Activated B cell treated with CpG ODN at 0.5 μM for 24 hours (primary cell): ENCODE data around the gene PAPLN. TPM values are rescaled to one million over a fixed set of nuclear protein-coding genes. Genes with fewer than 3 reads are reported as not detected.
A peak's percentile ranks its signal among the peaks of the same experiment; 100 is the strongest.

Experiments
- ATAC-seq: fragments of 200-7000 bp; cut with Tn5 transposase; one replicate; pipeline ENCODE4 v1.10.0; 2021; ENCODE audit warnings: low read depth, mild to moderate bottlenecking, moderate library complexity
- CTCF ChIA-PET: fragments of 350-600 bp; sonication (Branson Sonifier 250); formaldehyde crosslinking; loops from one replicate; lab custom pipeline; 2021; ENCODE audit warnings: antibody characterized with exemption; lab: Charles Lee
- POLR2A ChIA-PET: fragments of 350-600 bp; sonication (Branson Sonifier 250); formaldehyde crosslinking; loops from one replicate; lab custom pipeline; 2021; ENCODE audit warnings: antibody characterized with exemption; lab: Charles Lee
- DNase-seq: peaks from one replicate; pipeline ENCODE4 v3.0.0; 2022
- H3K27ac Mint-ChIP-seq: one replicate; pipeline ENCODE4 v1.8.0; 2020; ENCODE audit warnings: mixed read lengths
- H3K27me3 Mint-ChIP-seq: one replicate; pipeline ENCODE4 v1.8.0; 2021; ENCODE audit warnings: mixed read lengths
- H3K36me3 Mint-ChIP-seq: one replicate; pipeline ENCODE4 v1.8.0; 2021; ENCODE audit warnings: low read depth, mixed read lengths
- H3K4me1 Mint-ChIP-seq: one replicate; pipeline ENCODE4 v1.8.0; 2021; ENCODE audit warnings: mixed read lengths
- H3K4me3 Mint-ChIP-seq: one replicate; pipeline ENCODE4 v1.8.0; 2020; ENCODE audit warnings: mild to moderate bottlenecking, mixed read lengths
- H3K9me3 Mint-ChIP-seq: one replicate; pipeline ENCODE4 v1.8.0; 2020; ENCODE audit warnings: mixed read lengths
- intact Hi-C: fragments of 100-400 bp; cut with micrococcal nuclease; formaldehyde crosslinking; loops from one replicate; pipeline ENCODE4 v1.15.1; 2024
- total RNA-seq: library from RNA; stranded (reverse); gene quantifications from 2 replicates; pipeline ENCODE4 v1.2.3, GENCODE V29; 2022
- TF ChIP-seq, protein P1 (sequence below): fragments of 200-600 bp; IDR thresholded peaks from one replicate; pipeline ENCODE4 v1.8.0; 2022; ENCODE audit warnings: antibody characterized with exemption, mild to moderate bottlenecking

PAPLN gene
- total RNA-seq, 1 donor from 2014 or later = 0.42 TPM

DNA sequence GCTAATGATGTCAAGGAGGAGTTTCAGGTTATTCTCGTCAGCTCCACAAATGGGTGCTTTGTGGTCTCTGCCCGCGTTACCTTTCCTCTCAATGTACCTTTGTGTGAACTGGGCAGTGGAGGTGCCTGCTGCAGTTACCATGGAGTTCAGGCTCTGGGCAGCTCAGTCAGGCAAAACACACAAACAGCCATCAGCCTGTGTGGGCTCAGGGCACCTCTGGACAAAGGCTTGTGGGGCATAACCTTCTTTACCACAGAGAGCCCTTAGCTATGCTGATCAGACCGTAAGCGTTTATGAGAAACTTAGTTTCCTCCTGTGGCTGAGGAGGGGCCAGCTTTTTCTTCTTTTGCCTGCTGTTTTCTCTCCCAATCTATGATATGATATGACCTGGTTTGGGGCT lies 16.7 kb upstream of the PAPLN start:
- peaks cover 12% of the 10 kb centered on the region for H3K4me1 Mint-ChIP-seq
- CTCF ChIA-PET = no interaction called here
- H3K9me3 Mint-ChIP-seq = no peaks in the 10 kb centered on the region
- intact Hi-C loops = loop anchor here (5.0 kb wide), 1 partner anchor 52 kb away; no protein-coding TSS in a partner anchor
- no peak overlapping the region for H3K4me3 Mint-ChIP-seq
- DNase-seq = no peak
- POLR2A ChIA-PET = no interaction called here
- no peak for ATAC-seq
- H3K27ac Mint-ChIP-seq = peak overlapping the region; percentile 20
- H3K27me3 Mint-ChIP-seq = no peaks in the 10 kb centered on the region
- H3K36me3 Mint-ChIP-seq = peaks cover 80% of the 10 kb centered on the region
- TF ChIP-seq, protein P1, sequence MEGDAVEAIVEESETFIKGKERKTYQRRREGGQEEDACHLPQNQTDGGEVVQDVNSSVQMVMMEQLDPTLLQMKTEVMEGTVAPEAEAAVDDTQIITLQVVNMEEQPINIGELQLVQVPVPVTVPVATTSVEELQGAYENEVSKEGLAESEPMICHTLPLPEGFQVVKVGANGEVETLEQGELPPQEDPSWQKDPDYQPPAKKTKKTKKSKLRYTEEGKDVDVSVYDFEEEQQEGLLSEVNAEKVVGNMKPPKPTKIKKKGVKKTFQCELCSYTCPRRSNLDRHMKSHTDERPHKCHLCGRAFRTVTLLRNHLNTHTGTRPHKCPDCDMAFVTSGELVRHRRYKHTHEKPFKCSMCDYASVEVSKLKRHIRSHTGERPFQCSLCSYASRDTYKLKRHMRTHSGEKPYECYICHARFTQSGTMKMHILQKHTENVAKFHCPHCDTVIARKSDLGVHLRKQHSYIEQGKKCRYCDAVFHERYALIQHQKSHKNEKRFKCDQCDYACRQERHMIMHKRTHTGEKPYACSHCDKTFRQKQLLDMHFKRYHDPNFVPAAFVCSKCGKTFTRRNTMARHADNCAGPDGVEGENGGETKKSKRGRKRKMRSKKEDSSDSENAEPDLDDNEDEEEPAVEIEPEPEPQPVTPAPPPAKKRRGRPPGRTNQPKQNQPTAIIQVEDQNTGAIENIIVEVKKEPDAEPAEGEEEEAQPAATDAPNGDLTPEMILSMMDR = no peak

DNA sequence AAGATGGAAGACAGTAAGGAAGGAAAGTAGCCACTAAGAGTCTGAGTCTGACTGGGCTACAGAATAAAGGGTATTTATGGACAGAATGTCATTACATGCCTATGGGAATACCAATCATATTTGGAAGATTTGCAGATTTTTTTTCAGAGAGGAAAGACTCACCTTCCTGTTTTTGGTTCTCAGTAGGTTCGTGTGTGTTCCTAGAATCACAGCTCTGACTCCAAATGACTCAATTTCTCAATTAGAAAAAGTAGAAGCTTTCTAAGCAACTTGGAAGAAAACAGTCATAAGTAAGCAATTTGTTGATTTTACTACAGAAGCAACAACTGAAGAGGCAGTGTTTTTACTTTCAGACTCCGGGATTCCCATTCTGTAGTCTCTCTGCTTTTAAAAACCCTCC lies 15.4 kb upstream of the PAPLN start:
- no peak for ATAC-seq
- Mint-ChIP-seq H3K27ac (no peak overlapping the region), H3K27me3 (no peaks in the 10 kb centered on the region), H3K9me3 (no peaks in the 10 kb centered on the region), H3K36me3 (peaks cover 77% of the 10 kb centered on the region), H3K4me1 (peaks cover 12% of the 10 kb centered on the region), H3K4me3 (no peak overlapping the region)
- intact Hi-C loops = loop anchor here (5.0 kb wide), 1 partner anchor 50 kb away; no protein-coding TSS in a partner anchor
- CTCF ChIA-PET = no interaction called here
- TF ChIP-seq, protein P1 = no peak
- DNase-seq = no peak
- POLR2A ChIA-PET = interaction anchor here (1.0 kb wide), 1 partner anchor 269 kb away, joined by 3 read pairs; no protein-coding TSS in a partner anchor

DNA sequence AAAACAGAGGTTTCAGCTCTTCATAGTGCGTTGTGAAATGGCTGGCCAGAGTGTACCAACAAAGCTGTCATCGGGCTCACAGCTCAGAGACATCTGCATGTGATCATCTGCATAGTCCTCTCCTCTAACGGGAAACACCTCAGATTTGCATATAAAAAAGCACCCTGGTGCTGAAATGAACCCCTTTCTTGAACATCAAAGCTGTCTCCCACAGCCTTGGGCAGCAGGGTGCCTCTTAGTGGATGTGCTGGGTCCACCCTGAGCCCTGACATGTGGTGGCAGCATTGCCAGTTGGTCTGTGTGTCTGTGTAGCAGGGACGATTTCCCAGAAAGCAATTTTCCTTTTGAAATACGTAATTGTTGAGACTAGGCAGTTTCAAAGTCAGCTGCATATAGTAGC lies 14.3 kb upstream of the PAPLN start:
- H3K27me3 Mint-ChIP-seq = no peaks in the 10 kb centered on the region
- DNase-seq = no peak

DNA sequence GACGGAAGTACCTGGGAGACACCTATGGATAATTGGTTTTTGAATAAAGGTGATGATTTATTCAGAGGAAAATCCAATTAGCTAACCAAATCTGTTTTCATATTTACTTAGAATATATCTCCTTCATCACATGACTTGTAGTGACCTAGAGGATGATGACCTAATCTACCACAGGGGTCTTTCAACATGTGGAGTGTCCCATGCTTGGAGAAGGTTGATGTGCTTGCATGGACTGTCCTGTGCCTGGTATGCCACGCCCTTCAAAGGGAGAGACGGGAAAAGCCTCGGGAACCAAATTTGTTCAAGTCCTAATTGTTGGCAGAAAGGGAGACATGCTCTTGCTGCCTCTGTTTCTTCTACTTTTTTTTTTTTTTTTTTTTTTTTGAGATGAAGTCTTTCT lies 11.8 kb upstream of the PAPLN start:
- CTCF ChIA-PET = no interaction called here
- Mint-ChIP-seq H3K27me3 (no peaks in the 10 kb centered on the region), H3K4me3 (no peak overlapping the region), H3K9me3 (no peaks in the 10 kb centered on the region), H3K27ac (no peak overlapping the region), H3K36me3 (peaks cover 62% of the 10 kb centered on the region), H3K4me1 (peaks cover 15% of the 10 kb centered on the region)
- intact Hi-C loops = no loop called here
- POLR2A ChIA-PET = no interaction called here
- ATAC-seq (no peak), DNase-seq (no peak)
- TF ChIP-seq, protein P1 = no peak

More for the DNA sequence above, 14.3 kb upstream of the PAPLN start:
- ATAC-seq = peak; percentile 64
- TF ChIP-seq, protein P1 = no peak
- Mint-ChIP-seq H3K36me3 (peaks cover 76% of the 10 kb centered on the region), H3K27ac (peak overlapping the region; percentile 5), H3K4me3 (no peak overlapping the region), H3K9me3 (no peaks in the 10 kb centered on the region), H3K4me1 (peaks cover 12% of the 10 kb centered on the region)
- CTCF ChIA-PET = interaction anchor here (0.6 to 0.8 kb wide), 2 partner anchors 242 to 249 kb away, joined by 3 read pairs; no protein-coding TSS in a partner anchor
- POLR2A ChIA-PET = interaction anchor here (0.6 to 1.3 kb wide), 4 partner anchors 17 to 268 kb away, joined by 3 to 4 read pairs (median 4); partner anchors contain the start of gene RIOX1
- intact Hi-C loops = loop anchor here (5.0 kb wide), 1 partner anchor 49 kb away; no protein-coding TSS in a partner anchor

DNA sequence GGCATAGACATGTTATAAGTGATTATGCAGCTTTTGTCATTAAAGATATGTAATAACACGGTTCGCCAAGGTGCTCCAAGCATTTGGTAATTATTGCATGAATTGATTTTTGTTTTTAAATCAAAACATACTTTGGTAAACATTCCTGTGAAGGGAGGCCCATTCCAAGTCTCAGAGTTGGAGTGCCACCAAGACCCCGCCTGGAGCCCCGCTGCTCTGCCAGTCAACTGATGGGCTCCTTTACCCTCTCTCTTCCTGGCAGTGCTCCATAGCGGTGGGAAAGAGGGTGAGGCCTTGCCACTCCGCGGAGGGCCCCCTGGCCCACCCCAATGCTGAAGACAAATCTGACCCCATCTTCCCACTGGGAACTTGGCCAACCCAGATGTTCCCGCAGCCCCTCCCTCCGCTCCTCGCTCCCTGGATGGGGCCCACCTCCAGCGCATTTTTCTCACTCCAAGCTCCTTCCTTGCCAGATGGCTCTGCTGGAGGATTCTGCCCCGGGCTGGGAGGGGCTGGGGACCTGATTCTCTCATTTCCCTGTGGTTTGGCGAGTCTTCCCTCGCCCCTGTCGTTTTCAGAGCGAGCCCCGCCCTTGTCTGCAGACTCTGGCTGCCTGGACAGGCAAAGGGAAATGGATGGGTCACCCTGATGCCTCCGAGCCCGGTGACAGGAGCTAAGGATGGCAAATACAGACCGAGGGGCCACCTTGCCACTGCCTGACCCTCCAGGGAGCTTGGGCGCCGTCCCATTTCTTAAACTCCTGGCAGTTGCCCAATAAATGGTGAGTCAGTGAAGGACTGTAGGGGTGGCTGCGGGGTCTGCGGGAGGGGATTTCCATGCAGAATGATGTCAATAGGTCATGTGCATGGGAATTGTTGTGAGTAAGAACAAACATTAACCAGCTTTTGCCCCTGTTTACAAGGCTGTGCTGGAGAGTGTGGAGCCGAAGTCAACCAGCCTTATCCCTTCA lies 9.2 kb upstream of the PAPLN start:
- intact Hi-C loops = no loop called here
- ATAC-seq (no peak), DNase-seq (no peak)
- Mint-ChIP-seq H3K4me3 (no peak overlapping the region), H3K36me3 (peaks cover 36% of the 10 kb centered on the region), H3K9me3 (no peaks in the 10 kb centered on the region), H3K4me1 (peaks cover 7% of the 10 kb centered on the region), H3K27me3 (peaks cover 2% of the 10 kb centered on the region), H3K27ac (no peak overlapping the region)
- TF ChIP-seq, protein P1 = no peak
- ChIA-PET POLR2A (no interaction called here), CTCF (no interaction called here)
